ENCODE results near the gene SLC27A4. TPM values are rescaled to one million over a fixed set of nuclear protein-coding genes. Genes with fewer than 3 reads are reported as not detected.

The SLC27A4 gene
- total and polyA plus RNA-seq, 2 donors from 2014 or later, result 29.3 to 58.7 TPM

- TF ChIP-seq, protein P1, sequence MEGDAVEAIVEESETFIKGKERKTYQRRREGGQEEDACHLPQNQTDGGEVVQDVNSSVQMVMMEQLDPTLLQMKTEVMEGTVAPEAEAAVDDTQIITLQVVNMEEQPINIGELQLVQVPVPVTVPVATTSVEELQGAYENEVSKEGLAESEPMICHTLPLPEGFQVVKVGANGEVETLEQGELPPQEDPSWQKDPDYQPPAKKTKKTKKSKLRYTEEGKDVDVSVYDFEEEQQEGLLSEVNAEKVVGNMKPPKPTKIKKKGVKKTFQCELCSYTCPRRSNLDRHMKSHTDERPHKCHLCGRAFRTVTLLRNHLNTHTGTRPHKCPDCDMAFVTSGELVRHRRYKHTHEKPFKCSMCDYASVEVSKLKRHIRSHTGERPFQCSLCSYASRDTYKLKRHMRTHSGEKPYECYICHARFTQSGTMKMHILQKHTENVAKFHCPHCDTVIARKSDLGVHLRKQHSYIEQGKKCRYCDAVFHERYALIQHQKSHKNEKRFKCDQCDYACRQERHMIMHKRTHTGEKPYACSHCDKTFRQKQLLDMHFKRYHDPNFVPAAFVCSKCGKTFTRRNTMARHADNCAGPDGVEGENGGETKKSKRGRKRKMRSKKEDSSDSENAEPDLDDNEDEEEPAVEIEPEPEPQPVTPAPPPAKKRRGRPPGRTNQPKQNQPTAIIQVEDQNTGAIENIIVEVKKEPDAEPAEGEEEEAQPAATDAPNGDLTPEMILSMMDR (IDR thresholded peaks at IDR 0.05; ENCODE audit: borderline replicate concordance, extremely low read depth, insufficient read depth), result no peak
- peaks cover 0 to 18% (median 11%) of the 10 kb centered on the region in 3 donors for H3K4me1 ChIP-seq (ENCODE audit: control insufficient read depth in 2 of 3, insufficient read depth in 2 of 3, low read depth in 1 of 3, low read length in 3 of 3)
- intact Hi-C loops (cut with DNase I), result no loop called here
- H3K27ac ChIP-seq (ENCODE audit: low read depth in 2 of 2, low read length in 2 of 2), result no peak overlapping the region
- no peak overlapping the region for H3K9ac ChIP-seq (ENCODE audit: low read length in 3 of 3)
- DNase-seq (no peak), FAIRE-seq (no peak)
- H3K9me3 ChIP-seq (ENCODE audit: control insufficient read depth in 2 of 3, insufficient read depth in 1 of 3, low read length in 3 of 3), result no peaks in the 10 kb centered on the region
- H3K27me3 ChIP-seq (ENCODE audit: control insufficient read depth, insufficient read depth, low read length), result no peaks in the 10 kb centered on the region
- H3K4me3 ChIP-seq (ENCODE audit: low read length in 3 of 3), result no peak overlapping the region
- peaks cover 6 to 19% (median 16%) of the 10 kb centered on the region in 3 donors for H3K36me3 ChIP-seq (ENCODE audit: control insufficient read depth in 2 of 3, insufficient read depth in 3 of 3, low read length in 3 of 3)
Observed at GRCh38 chr9:128324401-128324800, 15.9 kb upstream of the SLC27A4 start.

DNA sequence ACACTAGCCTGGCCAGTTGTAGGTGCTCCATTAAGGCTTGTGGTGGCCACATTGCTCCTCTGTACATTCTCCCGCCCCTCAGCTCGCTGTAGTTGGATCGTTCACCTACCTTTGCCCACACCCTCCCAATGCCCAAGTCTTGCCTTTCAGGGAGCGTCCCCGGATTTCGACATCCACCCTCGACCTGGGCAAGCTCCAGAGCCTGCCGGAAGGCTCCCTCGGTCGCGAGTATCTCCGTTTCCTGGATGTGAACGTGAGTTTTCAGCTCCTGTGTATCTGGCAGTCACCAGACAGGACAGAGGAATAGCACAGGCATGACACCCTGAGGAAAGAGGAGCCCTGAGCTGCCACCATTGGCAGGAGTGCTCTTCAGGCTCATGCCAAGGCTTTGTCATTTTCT lies 14.7 kb upstream of the SLC27A4 start:
- Histone ChIP-seq H3K4me1 (ENCODE audit: control insufficient read depth in 2 of 3, insufficient read depth in 2 of 3, low read depth in 1 of 3, low read length in 3 of 3) (peaks cover 0 to 18% (median 11%) of the 10 kb centered on the region in 3 donors), H3K4me3 (ENCODE audit: low read length in 3 of 3) (no peak overlapping the region), H3K27ac (ENCODE audit: low read depth in 2 of 2, low read length in 2 of 2) (no peak overlapping the region), H3K36me3 (ENCODE audit: control insufficient read depth in 2 of 3, insufficient read depth in 3 of 3, low read length in 3 of 3) (peaks cover 6 to 19% (median 16%) of the 10 kb centered on the region in 3 donors), H3K9ac (ENCODE audit: low read length in 3 of 3) (no peak overlapping the region), H3K9me3 (ENCODE audit: control insufficient read depth in 2 of 3, insufficient read depth in 1 of 3, low read length in 3 of 3) (no peaks in the 10 kb centered on the region), H3K27me3 (ENCODE audit: control insufficient read depth, insufficient read depth, low read length) (no peaks in the 10 kb centered on the region)
- intact Hi-C loops (cut with DNase I), result no loop called here
- FAIRE-seq (no peak), DNase-seq (no peak)
- TF ChIP-seq, protein P1 (IDR thresholded peaks at IDR 0.05; ENCODE audit: borderline replicate concordance, extremely low read depth, insufficient read depth), result no peak

DNA sequence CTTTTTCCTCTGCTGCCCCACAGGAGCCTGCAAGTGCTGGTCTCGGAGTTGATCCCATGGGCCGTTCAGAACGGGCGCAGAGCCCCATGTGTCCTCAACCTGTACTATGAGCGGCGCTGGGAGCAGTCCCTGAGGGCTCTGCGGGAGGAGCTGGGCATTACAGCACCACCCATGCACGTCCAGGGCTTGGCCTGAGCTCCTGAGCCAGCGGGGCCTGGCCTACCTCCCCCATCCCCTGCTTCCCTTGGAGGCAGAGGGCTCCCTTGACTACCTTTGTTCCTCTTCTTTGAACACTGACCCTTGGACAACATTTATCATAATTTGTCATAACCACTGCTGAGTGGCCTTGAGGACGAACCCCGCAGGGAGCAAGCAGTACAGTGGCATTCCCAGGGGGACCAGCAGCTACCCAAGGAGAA lies 6.9 kb upstream of the SLC27A4 start:
- intact Hi-C loops (cut with DNase I), result no loop called here
- FAIRE-seq (no peak), DNase-seq (peak in 1 of 5 donors; percentile 15)

More for the DNA sequence above, 6.9 kb upstream of the SLC27A4 start:
- Histone ChIP-seq H3K9ac (ENCODE audit: low read length in 3 of 3) (no peak overlapping the region), H3K27me3 (ENCODE audit: control insufficient read depth, insufficient read depth, low read length) (no peaks in the 10 kb centered on the region), H3K36me3 (ENCODE audit: control insufficient read depth in 2 of 3, insufficient read depth in 3 of 3, low read length in 3 of 3) (peaks cover 0 to 5% (median 0%) of the 10 kb centered on the region in 3 donors), H3K9me3 (ENCODE audit: control insufficient read depth in 2 of 3, insufficient read depth in 1 of 3, low read length in 3 of 3) (no peaks in the 10 kb centered on the region), H3K4me3 (ENCODE audit: low read length in 3 of 3) (no peak overlapping the region), H3K4me1 (ENCODE audit: control insufficient read depth in 2 of 3, insufficient read depth in 2 of 3, low read depth in 1 of 3, low read length in 3 of 3) (no peaks in the 10 kb centered on the region), H3K27ac (ENCODE audit: low read depth in 2 of 2, low read length in 2 of 2) (no peak overlapping the region)
- TF ChIP-seq, protein P1 (IDR thresholded peaks at IDR 0.05; ENCODE audit: borderline replicate concordance, extremely low read depth, insufficient read depth), result no peak

All from kidney (tissue), 14 donors.